Activated CD4-positive, alpha-beta memory T cell treated with anti-CD3 and anti-CD28 coated beads, Interleukin-2, amount 10 ng/mL, durations not matched to agents 7 days and 5 days (primary cell): ENCODE results near the gene ERC1. TPM values are rescaled to one million over a fixed set of nuclear protein-coding genes. Genes with fewer than 3 reads are reported as not detected.

Experiments used
- CTCF ChIA-PET: fragments of 350-600 bp; sonication (Branson Sonifier 250); formaldehyde crosslinking; loops from one replicate; lab custom pipeline; 2021; ENCODE audit warnings: antibody characterized with exemption, inconsistent platforms; lab: Charles Lee
- POLR2A ChIA-PET: fragments of 350-600 bp; sonication (Branson Sonifier 250); formaldehyde crosslinking; loops from one replicate; lab custom pipeline; 2021; ENCODE audit warnings: antibody characterized with exemption; lab: Charles Lee
- DNase-seq: peaks from one replicate; pipeline ENCODE4 v3.0.0-alpha.2; 2020
- H3K27ac Mint-ChIP-seq: one replicate; pipeline ENCODE4 v1.8.0; 2021; ENCODE audit warnings: mild to moderate bottlenecking, mixed read lengths
- H3K27me3 Mint-ChIP-seq: one replicate; pipeline ENCODE4 v1.8.0; 2021; ENCODE audit warnings: mixed read lengths
- H3K36me3 Mint-ChIP-seq: one replicate; pipeline ENCODE4 v1.8.0; 2021; ENCODE audit warnings: low read depth, mixed read lengths
- H3K4me1 Mint-ChIP-seq: one replicate; pipeline ENCODE4 v1.8.0; 2021; ENCODE audit warnings: mixed read lengths
- H3K4me3 Mint-ChIP-seq: one replicate; pipeline ENCODE4 v1.8.0; 2021; ENCODE audit warnings: mild to moderate bottlenecking, mixed read lengths
- H3K9me3 Mint-ChIP-seq: one replicate; pipeline ENCODE4 v1.8.0; 2021; ENCODE audit warnings: mixed read lengths
- total RNA-seq, 2 experiments: library from RNA; stranded (reverse); gene quantifications; one replicate each; pipeline ENCODE4 v1.2.3, GENCODE V29; 2021

ERC1 gene
- total RNA-seq, 2 experiments from 2014 or later, result 33.5 to 37.9 TPM

- Mint-ChIP-seq H3K27ac (no peak overlapping the region), H3K27me3 (no peaks in the 10 kb centered on the region), H3K36me3 (no peaks in the 10 kb centered on the region), H3K9me3 (no peaks in the 10 kb centered on the region), H3K4me1 (no peaks in the 10 kb centered on the region), H3K4me3 (no peak overlapping the region)
- ChIA-PET CTCF (interaction anchor here (1.1 kb wide), 1 partner anchor 207 kb away, joined by 3 read pairs; no protein-coding TSS in a partner anchor), POLR2A (no interaction called here)
- no peak for DNase-seq
These were observed 454.8 kb downstream of the ERC1 start for GRCh38 chr12:1445807-1446206.

GRCh38 chr12:1448336-1448735 lies 457.3 kb downstream of the ERC1 start:
- H3K4me3 Mint-ChIP-seq, result no peak overlapping the region
- H3K4me1 Mint-ChIP-seq, result no peaks in the 10 kb centered on the region
- H3K27me3 Mint-ChIP-seq, result no peaks in the 10 kb centered on the region
- H3K9me3 Mint-ChIP-seq, result no peaks in the 10 kb centered on the region
- ChIA-PET CTCF (no interaction called here), POLR2A (no interaction called here)
- H3K36me3 Mint-ChIP-seq, result no peaks in the 10 kb centered on the region
- no peak overlapping the region for H3K27ac Mint-ChIP-seq
- DNase-seq, result no peak

DNA sequence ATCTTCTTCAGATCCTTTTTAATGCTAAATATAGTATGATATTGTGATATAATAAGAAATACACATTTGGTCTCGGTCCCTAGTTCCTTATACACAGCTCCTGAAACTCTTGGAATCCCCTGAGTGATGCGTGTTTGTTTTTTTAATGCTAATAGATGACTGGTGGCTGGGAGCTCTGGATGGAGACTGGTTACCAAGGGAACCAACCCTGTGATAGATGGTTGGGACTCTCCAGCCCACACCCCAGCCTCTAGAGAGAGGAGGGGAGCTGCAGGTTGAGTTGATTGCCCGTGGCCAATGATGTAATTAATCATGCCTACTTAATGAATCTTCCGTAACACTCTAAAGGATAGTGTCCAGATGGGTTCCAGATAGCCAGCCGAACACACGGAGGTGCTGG lies 462.8 kb downstream of the ERC1 start:
- ChIA-PET POLR2A (no interaction called here), CTCF (no interaction called here)
- Mint-ChIP-seq H3K4me1 (no peaks in the 10 kb centered on the region), H3K4me3 (no peak overlapping the region), H3K9me3 (no peaks in the 10 kb centered on the region), H3K27me3 (no peaks in the 10 kb centered on the region), H3K27ac (no peak overlapping the region), H3K36me3 (no peaks in the 10 kb centered on the region)
- no peak for DNase-seq

GRCh38 chr12:1456885-1457284 lies 465.9 kb downstream of the ERC1 start:
- Mint-ChIP-seq H3K36me3 (peaks cover 3% of the 10 kb centered on the region), H3K9me3 (no peaks in the 10 kb centered on the region), H3K27ac (no peak overlapping the region), H3K4me1 (peaks cover 3% of the 10 kb centered on the region), H3K27me3 (no peaks in the 10 kb centered on the region), H3K4me3 (no peak overlapping the region)
- POLR2A ChIA-PET, result no interaction called here
- CTCF ChIA-PET, result no interaction called here
- no peak for DNase-seq

DNA sequence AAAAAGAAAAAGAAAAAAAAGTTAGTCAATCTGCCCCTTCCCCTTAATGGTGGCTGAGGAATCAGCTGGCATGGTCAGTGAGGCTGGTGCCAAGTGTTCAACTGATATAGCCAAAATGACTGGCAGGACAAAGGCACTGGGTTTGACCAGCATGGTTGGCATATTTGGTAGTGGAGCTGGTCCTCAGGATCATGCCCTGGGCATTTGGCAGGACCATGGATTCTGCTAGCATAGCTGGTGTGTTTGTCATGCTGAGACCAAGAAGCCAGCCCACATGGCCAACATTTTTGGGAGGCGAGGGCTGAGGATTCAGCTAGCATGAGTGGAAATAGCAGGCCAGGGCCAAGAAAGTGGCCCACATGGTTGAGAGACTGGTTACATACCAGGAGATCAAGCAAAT lies 466.9 kb downstream of the ERC1 start:
- peaks cover 3% of the 10 kb centered on the region for H3K36me3 Mint-ChIP-seq
- CTCF ChIA-PET, result no interaction called here
- peaks cover 3% of the 10 kb centered on the region for H3K4me1 Mint-ChIP-seq
- H3K27me3 Mint-ChIP-seq, result no peaks in the 10 kb centered on the region
- POLR2A ChIA-PET, result no interaction called here
- H3K9me3 Mint-ChIP-seq, result no peaks in the 10 kb centered on the region
- H3K4me3 Mint-ChIP-seq, result no peak overlapping the region
- H3K27ac Mint-ChIP-seq, result no peak overlapping the region
- DNase-seq, result no peak

DNA sequence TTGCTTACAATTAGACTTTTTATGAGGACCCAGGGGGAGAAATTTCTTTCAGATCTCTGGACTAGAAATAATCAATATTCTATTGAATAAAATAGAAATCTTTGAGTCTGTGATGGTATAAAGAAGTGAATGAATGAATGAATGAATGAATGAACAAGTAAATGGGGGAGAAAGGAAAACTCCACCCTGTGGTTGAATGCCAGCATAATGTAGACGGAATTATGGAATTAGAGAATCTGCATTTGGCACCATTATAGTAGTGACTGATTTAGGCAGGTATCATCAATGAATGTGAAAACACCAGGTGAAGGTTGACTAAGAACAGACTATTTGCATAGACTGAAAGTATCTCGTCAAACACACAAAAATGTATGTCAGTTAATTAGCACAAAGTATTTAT lies 468.3 kb downstream of the ERC1 start:
- ChIA-PET POLR2A (no interaction called here), CTCF (no interaction called here)
- Mint-ChIP-seq H3K36me3 (peaks cover 3% of the 10 kb centered on the region), H3K27ac (no peak overlapping the region), H3K4me1 (peaks cover 3% of the 10 kb centered on the region), H3K9me3 (no peaks in the 10 kb centered on the region), H3K27me3 (no peaks in the 10 kb centered on the region), H3K4me3 (no peak overlapping the region)
- DNase-seq, result no peak

- CTCF ChIA-PET, result interaction anchor here (0.7 to 1.8 kb wide), 2 partner anchors 345 to 682 kb away, joined by 3 to 5 read pairs; no protein-coding TSS in a partner anchor
- H3K27ac Mint-ChIP-seq, result no peak overlapping the region
- H3K9me3 Mint-ChIP-seq, result no peaks in the 10 kb centered on the region
- H3K4me1 Mint-ChIP-seq, result peaks cover 3% of the 10 kb centered on the region
- POLR2A ChIA-PET, result interaction anchor here (0.7 kb wide), 1 partner anchor 75 kb away, joined by 3 read pairs; no protein-coding TSS in a partner anchor
- no peaks in the 10 kb centered on the region for H3K27me3 Mint-ChIP-seq
- DNase-seq, result no peak
- H3K4me3 Mint-ChIP-seq, result no peak overlapping the region
- H3K36me3 Mint-ChIP-seq, result peaks cover 3% of the 10 kb centered on the region
These were observed 472.3 kb downstream of the ERC1 start for GRCh38 chr12:1463073-1463905.

DNA sequence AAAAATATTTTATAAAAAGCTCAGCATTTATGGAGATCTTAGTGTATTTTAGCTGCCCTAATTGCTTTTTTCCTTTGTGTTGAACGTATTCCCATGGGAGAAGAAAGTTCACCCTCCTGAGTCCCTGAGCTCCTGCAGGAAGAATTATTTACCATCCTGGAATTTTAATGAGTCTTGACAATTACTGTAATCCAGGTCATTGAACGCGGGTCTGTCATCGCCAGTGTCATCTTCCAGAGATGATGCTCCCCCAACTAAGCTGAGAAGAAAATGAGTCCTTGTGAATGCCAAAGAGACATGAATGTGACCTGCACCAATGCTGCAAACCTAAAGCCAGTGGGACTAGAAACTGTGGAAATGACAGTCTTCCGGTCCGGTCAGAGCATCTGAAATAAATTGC lies 473.9 kb downstream of the ERC1 start:
- POLR2A ChIA-PET, result no interaction called here
- no peaks in the 10 kb centered on the region for H3K9me3 Mint-ChIP-seq
- H3K27ac Mint-ChIP-seq, result no peak overlapping the region
- no peak for DNase-seq
- H3K36me3 Mint-ChIP-seq, result peaks cover 3% of the 10 kb centered on the region
- CTCF ChIA-PET, result interaction anchor here (1.8 kb wide), 1 partner anchor 347 kb away, joined by 5 read pairs; no protein-coding TSS in a partner anchor
- no peak overlapping the region for H3K4me3 Mint-ChIP-seq
- H3K4me1 Mint-ChIP-seq, result peaks cover 3% of the 10 kb centered on the region
- H3K27me3 Mint-ChIP-seq, result no peaks in the 10 kb centered on the region

DNA sequence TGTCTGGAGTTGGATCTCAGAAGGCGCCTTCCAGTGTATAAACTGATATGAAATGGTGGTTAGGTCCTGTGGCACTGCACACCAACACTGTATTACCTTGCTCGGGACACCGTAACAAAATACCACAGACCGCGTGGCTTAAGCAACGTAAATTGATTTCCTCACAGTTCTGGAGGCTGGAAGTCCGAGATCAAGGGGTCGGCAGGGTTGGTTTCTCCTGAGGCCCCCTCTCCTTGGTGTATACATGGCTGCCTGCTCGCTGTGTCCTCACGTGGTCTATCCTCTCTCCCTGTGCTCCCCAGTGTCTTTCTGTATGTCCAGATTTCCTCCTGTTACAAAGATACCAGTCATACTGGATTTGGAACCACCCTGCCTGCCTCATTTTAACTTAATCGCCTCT lies 475.0 kb downstream of the ERC1 start:
- Mint-ChIP-seq H3K27me3 (no peaks in the 10 kb centered on the region), H3K4me1 (no peaks in the 10 kb centered on the region), H3K36me3 (no peaks in the 10 kb centered on the region), H3K4me3 (no peak overlapping the region), H3K9me3 (no peaks in the 10 kb centered on the region), H3K27ac (no peak overlapping the region)
- ChIA-PET POLR2A (no interaction called here), CTCF (no interaction called here)
- no peak for DNase-seq

GRCh38 chr12:1466481-1467154 lies 475.6 kb downstream of the ERC1 start:
- H3K9me3 Mint-ChIP-seq, result no peaks in the 10 kb centered on the region
- H3K36me3 Mint-ChIP-seq, result no peaks in the 10 kb centered on the region
- no peak overlapping the region for H3K4me3 Mint-ChIP-seq
- no peak for DNase-seq
- ChIA-PET CTCF (no interaction called here), POLR2A (no interaction called here)
- no peaks in the 10 kb centered on the region for H3K4me1 Mint-ChIP-seq
- no peak overlapping the region for H3K27ac Mint-ChIP-seq
- no peaks in the 10 kb centered on the region for H3K27me3 Mint-ChIP-seq

DNA sequence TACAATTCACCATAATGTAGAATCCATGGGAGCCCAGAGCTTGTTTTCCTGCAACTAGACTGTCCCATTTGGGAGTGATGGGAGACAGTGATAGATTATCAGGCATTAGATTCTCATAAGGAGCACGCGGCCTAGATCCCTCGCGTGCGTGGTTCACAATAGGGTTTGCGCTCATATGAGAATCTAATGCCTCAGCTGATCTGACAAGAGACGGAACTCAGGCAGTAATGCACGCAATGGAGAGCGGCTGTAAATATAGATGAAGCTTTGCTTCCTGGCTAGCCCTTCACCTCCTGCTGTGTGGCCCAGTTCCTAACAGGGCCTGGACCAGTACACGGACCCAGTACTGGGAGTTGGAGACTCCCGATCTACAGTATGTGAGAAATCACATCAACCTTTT lies 476.7 kb downstream of the ERC1 start:
- H3K4me3 Mint-ChIP-seq, result no peak overlapping the region

GRCh38 chr12:1469070-1469469 lies 478.0 kb downstream of the ERC1 start:
- ChIA-PET CTCF (no interaction called here), POLR2A (interaction anchor here (0.8 kb wide), 1 partner anchor 27 kb away, joined by 3 read pairs; no protein-coding TSS in a partner anchor)
- Mint-ChIP-seq H3K4me1 (peaks cover 8% of the 10 kb centered on the region), H3K4me3 (no peak overlapping the region), H3K36me3 (no peaks in the 10 kb centered on the region), H3K27me3 (no peaks in the 10 kb centered on the region), H3K27ac (no peak overlapping the region), H3K9me3 (no peaks in the 10 kb centered on the region)
- DNase-seq, result no peak

More for the DNA sequence above, 476.7 kb downstream of the ERC1 start:
- Mint-ChIP-seq H3K27me3 (no peaks in the 10 kb centered on the region), H3K27ac (no peak overlapping the region), H3K9me3 (no peaks in the 10 kb centered on the region), H3K36me3 (no peaks in the 10 kb centered on the region), H3K4me1 (peaks cover 5% of the 10 kb centered on the region)
- ChIA-PET POLR2A (no interaction called here), CTCF (no interaction called here)
- no peak for DNase-seq

GRCh38 chr12:1470051-1470450 lies 479.0 kb downstream of the ERC1 start:
- Mint-ChIP-seq H3K27me3 (no peaks in the 10 kb centered on the region), H3K36me3 (no peaks in the 10 kb centered on the region), H3K27ac (no peak overlapping the region), H3K4me1 (peaks cover 8% of the 10 kb centered on the region), H3K4me3 (no peak overlapping the region), H3K9me3 (no peaks in the 10 kb centered on the region)
- POLR2A ChIA-PET, result no interaction called here
- CTCF ChIA-PET, result no interaction called here
- DNase-seq, result no peak
